WTC11 (cell line): ENCODE results near the gene ARHGAP10. TPM values are rescaled to one million over a fixed set of nuclear protein-coding genes. Genes with fewer than 3 reads are reported as not detected.

Experiments
- ATAC-seq: fragments of 200-7000 bp; cut with Tn5 transposase; 2 replicates; pipeline ENCODE4 v1.10.0; 2021; ENCODE audit warnings: mild to moderate bottlenecking, moderate library complexity
- CTCF ChIA-PET: fragments of 300-600 bp; sonication (Branson Sonifier 250); formaldehyde crosslinking; loops from one replicate; lab custom pipeline; 2021; ENCODE audit warnings: antibody characterized with exemption; lab: Charles Lee
- POLR2A ChIA-PET: fragments of 350-600 bp; sonication (Branson Sonifier 250); formaldehyde crosslinking; loops from one replicate; lab custom pipeline; 2021; ENCODE audit warnings: antibody characterized with exemption; lab: Charles Lee
- DNase-seq: peaks from one replicate; pipeline ENCODE4 v3.0.0; 2021; ENCODE audit warnings: low spot score
- H3K27ac Mint-ChIP-seq: 2 replicates; pipeline ENCODE4 v1.8.0; 2021; ENCODE audit warnings: mixed read lengths
- H3K27me3 Mint-ChIP-seq: 2 replicates; pipeline ENCODE4 v1.8.0; 2021; ENCODE audit warnings: low read depth, mild to moderate bottlenecking, moderate library complexity, mixed read lengths
- H3K36me3 Mint-ChIP-seq: 2 replicates; pipeline ENCODE4 v1.8.0; 2021; ENCODE audit warnings: mixed read lengths
- H3K4me1 Mint-ChIP-seq: 2 replicates; pipeline ENCODE4 v1.8.0; 2022; ENCODE audit warnings: mixed read lengths
- H3K4me3 Mint-ChIP-seq: 2 replicates; pipeline ENCODE4 v1.8.0; 2021; ENCODE audit warnings: mild to moderate bottlenecking, moderate library complexity, mixed read lengths
- H3K9me3 Mint-ChIP-seq: 2 replicates; pipeline ENCODE4 v1.8.0; 2021; ENCODE audit warnings: mixed read lengths
- CREM ChIP-seq: sonication (generic); formaldehyde crosslinking; IDR thresholded peaks from 2 replicates; pipeline ENCODE4 v1.8.1; 2022; ENCODE audit warnings: mild to moderate bottlenecking, missing genetic modification reagents, moderate library complexity
- GTF2I ChIP-seq: fragments of 250-450 bp; sonication (Bioruptor Pico); conservative IDR thresholded peaks from 2 replicates; pipeline ENCODE4 v1.4.0; 2021; ENCODE audit warnings: mild to moderate bottlenecking
- IRF2 ChIP-seq: sonication (generic); formaldehyde crosslinking; IDR thresholded peaks from 2 replicates; pipeline ENCODE4 v1.8.0; 2022; ENCODE audit warnings: low read depth, missing genetic modification reagents, borderline replicate concordance
- MXD4 ChIP-seq: fragments of 250-450 bp; sonication (Bioruptor Pico); IDR thresholded peaks from 2 replicates; pipeline ENCODE4 v1.8.0; 2021; ENCODE audit warnings: mild to moderate bottlenecking, moderate library complexity, borderline replicate concordance
- NR1H2 ChIP-seq: sonication (generic); formaldehyde crosslinking; IDR thresholded peaks from 2 replicates; pipeline ENCODE4 v1.9.0; 2021; ENCODE audit warnings: mild to moderate bottlenecking, moderate library complexity, missing genetic modification reagents
- PRRX2 ChIP-seq: fragments of 250-450 bp; sonication (Bioruptor Pico); IDR thresholded peaks from 2 replicates; pipeline ENCODE4 v1.8.0; 2021; ENCODE audit warnings: mild to moderate bottlenecking
- SMAD3 ChIP-seq: sonication (generic); formaldehyde crosslinking; IDR thresholded peaks from 2 replicates; pipeline ENCODE4 v1.8.0; 2022; ENCODE audit warnings: missing genetic modification reagents, mild to moderate bottlenecking, borderline replicate concordance
- ZBTB21 ChIP-seq: sonication (generic); formaldehyde crosslinking; IDR thresholded peaks from 2 replicates; pipeline ENCODE4 v1.8.1; 2023; ENCODE audit warnings: mild to moderate bottlenecking, missing genetic modification reagents, borderline replicate concordance
- ZNF219 ChIP-seq: sonication (generic); formaldehyde crosslinking; IDR thresholded peaks from 2 replicates; pipeline ENCODE4 v1.8.0; 2023; ENCODE audit warnings: missing genetic modification reagents, mild to moderate bottlenecking, borderline replicate concordance
- total RNA-seq: library from RNA; stranded (reverse); gene quantifications from 3 replicates; pipeline ENCODE4 v1.2.3, GENCODE V29; 2021
- TF ChIP-seq, protein P1 (sequence below): sonication (generic); formaldehyde crosslinking; IDR thresholded peaks from 2 replicates; pipeline ENCODE4 v1.8.0; 2023; ENCODE audit warnings: missing genetic modification reagents, mild to moderate bottlenecking, borderline replicate concordance
- TF ChIP-seq, protein P2 (sequence below): sonication (generic); formaldehyde crosslinking; IDR thresholded peaks from 2 replicates; pipeline ENCODE4 v1.8.1; 2023; ENCODE audit warnings: mild to moderate bottlenecking, missing genetic modification reagents
- TF ChIP-seq, protein P3 (sequence below): fragments of 250-450 bp; sonication (Bioruptor Pico); IDR thresholded peaks from 2 replicates; pipeline ENCODE4 v1.9.0; 2021; ENCODE audit warnings: mild to moderate bottlenecking
- TF ChIP-seq, protein P4 (sequence below): sonication (generic); formaldehyde crosslinking; IDR thresholded peaks from 2 replicates; pipeline ENCODE4 v1.8.1; 2023; ENCODE audit warnings: mild to moderate bottlenecking, missing genetic modification reagents, moderate library complexity
- TF ChIP-seq, protein P5 (sequence below): sonication (generic); formaldehyde crosslinking; IDR thresholded peaks from 2 replicates; pipeline ENCODE4 v1.8.1; 2023; ENCODE audit warnings: mild to moderate bottlenecking, missing genetic modification reagents, borderline replicate concordance

Gene ARHGAP10
- total RNA-seq, 1 experiment from 2014 or later: 9.6 TPM

DNA sequence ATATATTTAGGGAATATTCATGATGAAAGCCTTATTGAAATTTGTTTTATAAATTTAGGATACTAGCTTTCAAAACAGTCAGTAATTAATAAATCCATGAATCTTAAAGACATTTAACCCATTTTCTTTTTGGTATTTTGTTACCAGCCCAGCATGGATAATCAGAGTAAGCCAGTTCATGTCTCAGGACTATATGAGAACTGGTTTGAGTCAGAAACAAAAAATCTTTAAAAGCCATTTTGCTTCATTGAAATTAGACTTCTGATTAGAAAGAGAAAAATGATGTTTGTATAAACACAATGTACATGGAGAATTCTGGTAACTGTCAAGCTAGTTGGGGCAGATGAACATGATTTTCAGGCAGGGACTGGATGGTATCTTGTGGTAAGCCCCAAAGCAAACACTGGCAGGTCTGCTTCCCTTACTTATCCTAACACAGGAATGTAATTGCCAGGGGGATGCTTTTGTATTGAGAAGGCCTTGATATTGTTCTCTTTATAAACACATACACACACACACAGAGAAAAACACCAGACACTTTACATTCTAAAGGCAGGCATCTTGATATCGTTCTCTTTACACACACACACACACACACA, 9.4 kb downstream of the ARHGAP10 start (continued):
- TF ChIP-seq, protein P1, sequence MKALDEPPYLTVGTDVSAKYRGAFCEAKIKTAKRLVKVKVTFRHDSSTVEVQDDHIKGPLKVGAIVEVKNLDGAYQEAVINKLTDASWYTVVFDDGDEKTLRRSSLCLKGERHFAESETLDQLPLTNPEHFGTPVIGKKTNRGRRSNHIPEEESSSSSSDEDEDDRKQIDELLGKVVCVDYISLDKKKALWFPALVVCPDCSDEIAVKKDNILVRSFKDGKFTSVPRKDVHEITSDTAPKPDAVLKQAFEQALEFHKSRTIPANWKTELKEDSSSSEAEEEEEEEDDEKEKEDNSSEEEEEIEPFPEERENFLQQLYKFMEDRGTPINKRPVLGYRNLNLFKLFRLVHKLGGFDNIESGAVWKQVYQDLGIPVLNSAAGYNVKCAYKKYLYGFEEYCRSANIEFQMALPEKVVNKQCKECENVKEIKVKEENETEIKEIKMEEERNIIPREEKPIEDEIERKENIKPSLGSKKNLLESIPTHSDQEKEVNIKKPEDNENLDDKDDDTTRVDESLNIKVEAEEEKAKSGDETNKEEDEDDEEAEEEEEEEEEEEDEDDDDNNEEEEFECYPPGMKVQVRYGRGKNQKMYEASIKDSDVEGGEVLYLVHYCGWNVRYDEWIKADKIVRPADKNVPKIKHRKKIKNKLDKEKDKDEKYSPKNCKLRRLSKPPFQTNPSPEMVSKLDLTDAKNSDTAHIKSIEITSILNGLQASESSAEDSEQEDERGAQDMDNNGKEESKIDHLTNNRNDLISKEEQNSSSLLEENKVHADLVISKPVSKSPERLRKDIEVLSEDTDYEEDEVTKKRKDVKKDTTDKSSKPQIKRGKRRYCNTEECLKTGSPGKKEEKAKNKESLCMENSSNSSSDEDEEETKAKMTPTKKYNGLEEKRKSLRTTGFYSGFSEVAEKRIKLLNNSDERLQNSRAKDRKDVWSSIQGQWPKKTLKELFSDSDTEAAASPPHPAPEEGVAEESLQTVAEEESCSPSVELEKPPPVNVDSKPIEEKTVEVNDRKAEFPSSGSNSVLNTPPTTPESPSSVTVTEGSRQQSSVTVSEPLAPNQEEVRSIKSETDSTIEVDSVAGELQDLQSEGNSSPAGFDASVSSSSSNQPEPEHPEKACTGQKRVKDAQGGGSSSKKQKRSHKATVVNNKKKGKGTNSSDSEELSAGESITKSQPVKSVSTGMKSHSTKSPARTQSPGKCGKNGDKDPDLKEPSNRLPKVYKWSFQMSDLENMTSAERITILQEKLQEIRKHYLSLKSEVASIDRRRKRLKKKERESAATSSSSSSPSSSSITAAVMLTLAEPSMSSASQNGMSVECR (CRISPR knock-in tag): no peak
- TF ChIP-seq NR1H2 (CRISPR knock-in tag) (no peak), IRF2 (CRISPR knock-in tag) (no peak), CREM (CRISPR knock-in tag) (no peak), PRRX2 (no peak), MXD4 (CRISPR knock-in tag) (no peak)
- TF ChIP-seq, protein P2, sequence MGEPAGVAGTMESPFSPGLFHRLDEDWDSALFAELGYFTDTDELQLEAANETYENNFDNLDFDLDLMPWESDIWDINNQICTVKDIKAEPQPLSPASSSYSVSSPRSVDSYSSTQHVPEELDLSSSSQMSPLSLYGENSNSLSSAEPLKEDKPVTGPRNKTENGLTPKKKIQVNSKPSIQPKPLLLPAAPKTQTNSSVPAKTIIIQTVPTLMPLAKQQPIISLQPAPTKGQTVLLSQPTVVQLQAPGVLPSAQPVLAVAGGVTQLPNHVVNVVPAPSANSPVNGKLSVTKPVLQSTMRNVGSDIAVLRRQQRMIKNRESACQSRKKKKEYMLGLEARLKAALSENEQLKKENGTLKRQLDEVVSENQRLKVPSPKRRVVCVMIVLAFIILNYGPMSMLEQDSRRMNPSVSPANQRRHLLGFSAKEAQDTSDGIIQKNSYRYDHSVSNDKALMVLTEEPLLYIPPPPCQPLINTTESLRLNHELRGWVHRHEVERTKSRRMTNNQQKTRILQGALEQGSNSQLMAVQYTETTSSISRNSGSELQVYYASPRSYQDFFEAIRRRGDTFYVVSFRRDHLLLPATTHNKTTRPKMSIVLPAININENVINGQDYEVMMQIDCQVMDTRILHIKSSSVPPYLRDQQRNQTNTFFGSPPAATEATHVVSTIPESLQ (CRISPR knock-in tag): no peak
- TF ChIP-seq, protein P3, sequence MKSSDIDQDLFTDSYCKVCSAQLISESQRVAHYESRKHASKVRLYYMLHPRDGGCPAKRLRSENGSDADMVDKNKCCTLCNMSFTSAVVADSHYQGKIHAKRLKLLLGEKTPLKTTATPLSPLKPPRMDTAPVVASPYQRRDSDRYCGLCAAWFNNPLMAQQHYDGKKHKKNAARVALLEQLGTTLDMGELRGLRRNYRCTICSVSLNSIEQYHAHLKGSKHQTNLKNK (CRISPR knock-in tag): no peak
- TF ChIP-seq, protein P4, sequence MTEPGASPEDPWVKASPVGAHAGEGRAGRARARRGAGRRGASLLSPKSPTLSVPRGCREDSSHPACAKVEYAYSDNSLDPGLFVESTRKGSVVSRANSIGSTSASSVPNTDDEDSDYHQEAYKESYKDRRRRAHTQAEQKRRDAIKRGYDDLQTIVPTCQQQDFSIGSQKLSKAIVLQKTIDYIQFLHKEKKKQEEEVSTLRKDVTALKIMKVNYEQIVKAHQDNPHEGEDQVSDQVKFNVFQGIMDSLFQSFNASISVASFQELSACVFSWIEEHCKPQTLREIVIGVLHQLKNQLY (CRISPR knock-in tag): no peak
- TF ChIP-seq, protein P5, sequence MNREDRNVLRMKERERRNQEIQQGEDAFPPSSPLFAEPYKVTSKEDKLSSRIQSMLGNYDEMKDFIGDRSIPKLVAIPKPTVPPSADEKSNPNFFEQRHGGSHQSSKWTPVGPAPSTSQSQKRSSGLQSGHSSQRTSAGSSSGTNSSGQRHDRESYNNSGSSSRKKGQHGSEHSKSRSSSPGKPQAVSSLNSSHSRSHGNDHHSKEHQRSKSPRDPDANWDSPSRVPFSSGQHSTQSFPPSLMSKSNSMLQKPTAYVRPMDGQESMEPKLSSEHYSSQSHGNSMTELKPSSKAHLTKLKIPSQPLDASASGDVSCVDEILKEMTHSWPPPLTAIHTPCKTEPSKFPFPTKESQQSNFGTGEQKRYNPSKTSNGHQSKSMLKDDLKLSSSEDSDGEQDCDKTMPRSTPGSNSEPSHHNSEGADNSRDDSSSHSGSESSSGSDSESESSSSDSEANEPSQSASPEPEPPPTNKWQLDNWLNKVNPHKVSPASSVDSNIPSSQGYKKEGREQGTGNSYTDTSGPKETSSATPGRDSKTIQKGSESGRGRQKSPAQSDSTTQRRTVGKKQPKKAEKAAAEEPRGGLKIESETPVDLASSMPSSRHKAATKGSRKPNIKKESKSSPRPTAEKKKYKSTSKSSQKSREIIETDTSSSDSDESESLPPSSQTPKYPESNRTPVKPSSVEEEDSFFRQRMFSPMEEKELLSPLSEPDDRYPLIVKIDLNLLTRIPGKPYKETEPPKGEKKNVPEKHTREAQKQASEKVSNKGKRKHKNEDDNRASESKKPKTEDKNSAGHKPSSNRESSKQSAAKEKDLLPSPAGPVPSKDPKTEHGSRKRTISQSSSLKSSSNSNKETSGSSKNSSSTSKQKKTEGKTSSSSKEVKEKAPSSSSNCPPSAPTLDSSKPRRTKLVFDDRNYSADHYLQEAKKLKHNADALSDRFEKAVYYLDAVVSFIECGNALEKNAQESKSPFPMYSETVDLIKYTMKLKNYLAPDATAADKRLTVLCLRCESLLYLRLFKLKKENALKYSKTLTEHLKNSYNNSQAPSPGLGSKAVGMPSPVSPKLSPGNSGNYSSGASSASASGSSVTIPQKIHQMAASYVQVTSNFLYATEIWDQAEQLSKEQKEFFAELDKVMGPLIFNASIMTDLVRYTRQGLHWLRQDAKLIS (CRISPR knock-in tag): no peak
- TF ChIP-seq, all 79 proteins: peak for 0

DNA sequence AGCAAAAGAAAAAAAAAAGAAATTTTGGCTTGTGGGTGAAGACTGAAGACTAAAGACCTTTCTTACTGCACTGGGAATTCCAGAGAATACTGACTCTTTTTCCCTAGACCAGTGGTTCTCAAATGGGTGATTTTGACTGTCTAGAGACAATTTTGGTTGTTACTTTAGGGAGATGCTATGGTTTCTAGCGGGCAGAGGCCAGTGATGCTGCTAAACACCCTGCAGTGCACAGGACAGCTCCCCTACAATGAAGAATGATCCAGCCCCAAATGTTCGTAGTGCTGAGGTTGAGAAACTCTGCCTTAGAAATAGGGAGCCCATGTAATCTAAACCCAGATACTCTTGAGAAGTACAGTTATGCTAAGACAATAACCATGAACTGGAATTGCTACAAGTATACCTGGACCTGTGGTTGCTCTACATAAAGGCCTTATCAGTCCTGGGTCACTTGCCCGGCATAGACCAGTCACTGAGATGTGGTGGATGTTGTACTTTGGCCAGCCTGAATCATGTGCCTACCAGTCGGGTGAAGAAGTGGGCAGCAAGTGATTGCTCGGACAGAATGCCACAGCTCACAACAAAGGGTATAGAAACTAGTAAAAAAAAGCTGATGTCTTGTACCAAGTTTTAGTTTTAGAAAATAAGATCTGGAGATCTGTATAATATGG, 16.0 kb downstream of the ARHGAP10 start:
- Mint-ChIP-seq H3K27ac (no peak overlapping the region), H3K36me3 (no peaks in the 10 kb centered on the region), H3K4me3 (no peak overlapping the region), H3K9me3 (no peaks in the 10 kb centered on the region), H3K27me3 (no peaks in the 10 kb centered on the region), H3K4me1 (peaks cover 30% of the 10 kb centered on the region)
- ChIA-PET CTCF (no interaction called here), POLR2A (no interaction called here)
- DNase-seq (no peak), ATAC-seq (no peak)
- TF ChIP-seq ZBTB21 (CRISPR knock-in tag): no peak
- TF ChIP-seq GTF2I (CRISPR knock-in tag): no peak
- no peak for TF ChIP-seq SMAD3 (CRISPR knock-in tag)
- TF ChIP-seq ZNF219 (CRISPR knock-in tag): no peak
